BJ (cell line): ENCODE measurements around the gene EDIL3. TPM values are rescaled to one million over a fixed set of nuclear protein-coding genes. Genes with fewer than 3 reads are reported as not detected.

Experiments used
- CTCF ChIA-PET: fragments of 350-600 bp; formaldehyde crosslinking; extraction: SDS; loops from one replicate; lab custom pipeline; 2021; ENCODE audit warnings: antibody characterized with exemption, inconsistent platforms; lab: Yijun Ruan, JAX
- POLR2A ChIA-PET: fragments of 300-600 bp; sonication (Branson Sonifier 250); formaldehyde crosslinking; extraction: SDS; loops from one replicate; lab custom pipeline; 2021; ENCODE audit warnings: antibody characterized with exemption; lab: Charles Lee
- DNase-seq: peaks from one replicate; pipeline ENCODE4 v3.0.0-alpha.2; 2011; ENCODE audit warnings: low read depth
- H3K27me3 ChIP-seq: 2 replicates; pipeline ENCODE4 v1.6.0; 2011; ENCODE audit warnings: low read length; ENCODE audit not compliant: control insufficient read depth, insufficient read depth
- H3K36me3 ChIP-seq: 2 replicates; pipeline ENCODE4 v1.5.1; 2011; ENCODE audit warnings: low read length; ENCODE audit not compliant: control insufficient read depth, insufficient read depth
- H3K4me3 ChIP-seq: 2 replicates; pipeline ENCODE4 v1.5.1; 2011; ENCODE audit warnings: low read depth, mild to moderate bottlenecking, control low read depth, low read length
- polyA plus RNA-seq: library from polyadenylated mRNA; depleted of rRNA; stranded (reverse); fragments of >200 nt; gene quantifications from 2 replicates; pipeline ENCODE4 v1.2.3, GENCODE V29; 2011
- TF ChIP-seq, protein P1 (sequence below): IDR thresholded peaks from 2 replicates; pipeline ENCODE4 v1.5.1; 2011; ENCODE audit warnings: low read depth, mild to moderate bottlenecking, control low read depth, inconsistent platforms, low read length, moderate library complexity; ENCODE audit not compliant: insufficient read depth

The EDIL3 gene
- polyA plus RNA-seq, 1 experiment, result 8.4 TPM

- Histone ChIP-seq H3K4me3 (no peak overlapping the region), H3K36me3 (no peaks in the 10 kb centered on the region), H3K27me3 (no peaks in the 10 kb centered on the region)
- DNase-seq, result no peak
- ChIA-PET POLR2A (no interaction called here), CTCF (interaction anchor here (0.6 kb wide), 1 partner anchor 280 kb away, joined by 3 read pairs; no protein-coding TSS in a partner anchor)
- TF ChIP-seq, protein P1, sequence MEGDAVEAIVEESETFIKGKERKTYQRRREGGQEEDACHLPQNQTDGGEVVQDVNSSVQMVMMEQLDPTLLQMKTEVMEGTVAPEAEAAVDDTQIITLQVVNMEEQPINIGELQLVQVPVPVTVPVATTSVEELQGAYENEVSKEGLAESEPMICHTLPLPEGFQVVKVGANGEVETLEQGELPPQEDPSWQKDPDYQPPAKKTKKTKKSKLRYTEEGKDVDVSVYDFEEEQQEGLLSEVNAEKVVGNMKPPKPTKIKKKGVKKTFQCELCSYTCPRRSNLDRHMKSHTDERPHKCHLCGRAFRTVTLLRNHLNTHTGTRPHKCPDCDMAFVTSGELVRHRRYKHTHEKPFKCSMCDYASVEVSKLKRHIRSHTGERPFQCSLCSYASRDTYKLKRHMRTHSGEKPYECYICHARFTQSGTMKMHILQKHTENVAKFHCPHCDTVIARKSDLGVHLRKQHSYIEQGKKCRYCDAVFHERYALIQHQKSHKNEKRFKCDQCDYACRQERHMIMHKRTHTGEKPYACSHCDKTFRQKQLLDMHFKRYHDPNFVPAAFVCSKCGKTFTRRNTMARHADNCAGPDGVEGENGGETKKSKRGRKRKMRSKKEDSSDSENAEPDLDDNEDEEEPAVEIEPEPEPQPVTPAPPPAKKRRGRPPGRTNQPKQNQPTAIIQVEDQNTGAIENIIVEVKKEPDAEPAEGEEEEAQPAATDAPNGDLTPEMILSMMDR, result no peak
Measured at GRCh38 chr5:83957188-83957587, 427.5 kb downstream of the EDIL3 start.

DNA sequence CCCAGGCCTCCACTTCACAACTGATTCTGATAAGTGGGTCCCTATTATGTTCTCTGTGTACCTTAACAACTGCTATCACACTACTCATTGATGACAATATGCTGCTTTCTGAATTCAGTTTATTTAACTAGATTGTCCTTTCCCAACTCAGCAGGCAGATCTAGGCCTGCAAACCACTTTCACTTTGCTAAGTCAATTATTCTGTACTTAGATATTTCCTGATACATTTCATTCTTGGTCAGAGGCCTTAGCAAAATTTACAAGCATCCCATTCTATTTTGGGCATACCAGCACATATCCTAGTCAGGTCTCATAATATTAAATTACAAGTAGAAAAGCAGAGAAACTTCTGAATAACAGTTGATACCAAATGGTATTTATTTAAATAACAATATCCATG is 428.3 kb downstream of the EDIL3 start:
- POLR2A ChIA-PET, result interaction anchor here (0.6 kb wide), 1 partner anchor 37 kb away, joined by 5 read pairs; no protein-coding TSS in a partner anchor
- CTCF ChIA-PET, result interaction anchor here (0.6 to 1.2 kb wide), 2 partner anchors 278 to 281 kb away, joined by 3 read pairs; no protein-coding TSS in a partner anchor

DNA sequence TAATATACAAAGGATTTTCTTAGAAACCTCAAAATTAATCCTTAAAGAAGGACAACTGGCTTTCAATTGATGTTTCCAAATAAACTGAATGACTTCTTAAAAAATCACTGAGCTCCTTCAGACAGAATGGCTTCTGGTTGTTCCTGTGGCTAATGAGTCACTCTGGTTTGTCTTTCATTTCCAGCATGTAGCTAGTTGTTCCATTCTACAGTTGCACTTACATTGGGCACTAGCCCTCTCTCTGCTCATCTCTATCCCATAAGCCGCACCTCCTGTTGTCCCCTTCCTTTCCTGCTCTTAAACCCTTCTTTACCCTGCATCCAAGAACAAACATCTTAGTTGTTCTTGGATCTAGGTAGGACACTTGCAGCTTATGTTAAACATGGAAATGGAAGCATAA is 428.8 kb downstream of the EDIL3 start:
- no peak for DNase-seq
- Histone ChIP-seq H3K4me3 (no peak overlapping the region), H3K36me3 (no peaks in the 10 kb centered on the region), H3K27me3 (no peaks in the 10 kb centered on the region)
- CTCF ChIA-PET, result interaction anchor here (1.2 kb wide), 1 partner anchor 278 kb away, joined by 3 read pairs; no protein-coding TSS in a partner anchor
- TF ChIP-seq, protein P1, result no peak
- POLR2A ChIA-PET, result interaction anchor here (0.6 kb wide), 1 partner anchor 37 kb away, joined by 5 read pairs; no protein-coding TSS in a partner anchor

More for the DNA sequence above, 428.3 kb downstream of the EDIL3 start:
- Histone ChIP-seq H3K36me3 (no peaks in the 10 kb centered on the region), H3K27me3 (no peaks in the 10 kb centered on the region), H3K4me3 (no peak overlapping the region)
- DNase-seq, result no peak
- TF ChIP-seq, protein P1, result no peak

- Histone ChIP-seq H3K4me3 (no peak overlapping the region), H3K36me3 (no peaks in the 10 kb centered on the region), H3K27me3 (no peaks in the 10 kb centered on the region)
- no peak for DNase-seq
- CTCF ChIA-PET, result interaction anchor here (1.0 kb wide), 1 partner anchor 21 kb away, joined by 3 read pairs; no protein-coding TSS in a partner anchor
- TF ChIP-seq, protein P1, result no peak
- POLR2A ChIA-PET, result no interaction called here
Measured at GRCh38 chr5:83947763-83948162, 436.9 kb downstream of the EDIL3 start.

DNA sequence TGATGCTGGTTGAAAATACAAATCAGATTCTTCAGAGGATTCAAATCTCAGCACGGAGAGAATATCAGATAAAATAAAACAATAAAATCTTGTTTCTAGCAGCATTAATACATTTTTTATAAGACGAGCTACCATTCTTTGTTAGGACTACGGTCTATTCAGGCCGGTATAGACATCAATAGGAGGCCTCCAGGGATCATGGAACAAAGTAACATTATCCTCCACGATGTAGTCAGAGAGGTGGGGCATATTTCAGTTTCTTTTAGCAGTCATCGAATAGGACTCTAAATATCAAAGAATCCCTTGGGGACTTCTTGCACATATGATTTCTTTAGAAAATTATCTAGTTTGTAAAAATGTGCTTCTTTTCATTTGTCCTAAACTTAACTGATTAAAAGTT is 438.2 kb downstream of the EDIL3 start:
- TF ChIP-seq, protein P1, result no peak
- H3K27me3 ChIP-seq, result no peaks in the 10 kb centered on the region
- no peak for DNase-seq
- POLR2A ChIA-PET, result interaction anchor here (0.7 kb wide), 1 partner anchor 21 kb away, joined by 3 read pairs; no protein-coding TSS in a partner anchor
- no peak overlapping the region for H3K4me3 ChIP-seq
- CTCF ChIA-PET, result no interaction called here
- H3K36me3 ChIP-seq, result no peaks in the 10 kb centered on the region
